K562 (cell line): ENCODE measurements around the gene RGS7BP.

Source experiments
- EP300 ChIP-seq: IDR thresholded peaks from 2 replicates; pipeline ENCODE4 v1.6.1; 2012; ENCODE audit warnings: low read length, improper control_type of control experiment
- GABPB1 ChIP-seq: sonication (generic); formaldehyde crosslinking; IDR thresholded peaks from 2 replicates; pipeline ENCODE4 v1.8.0; 2022; ENCODE audit warnings: mild to moderate bottlenecking, missing genetic modification reagents
- JUN ChIP-seq, 2 experiments: sonication (generic) in 1 of 2; formaldehyde crosslinking in 1 of 2; IDR thresholded peaks; 2 replicates each; pipeline versions ENCODE4 v1.6.1 to v1.8.0; 2012 to 2022; ENCODE audit warnings: borderline replicate concordance in 2 of 2, mild to moderate bottlenecking in 2 of 2, improper control_type of control experiment in 1 of 2, low read depth in 1 of 2, low read length in 1 of 2, missing genetic modification reagents in 1 of 2
- MTA1 ChIP-seq: fragments of 450-650 bp; IDR thresholded peaks from 2 replicates; pipeline ENCODE4 v1.6.1; 2017; ENCODE audit warnings: borderline replicate concordance
- THRAP3 ChIP-seq: fragments of 450-650 bp; IDR thresholded peaks from 2 replicates; pipeline ENCODE4 v1.6.1; 2016; ENCODE audit warnings: mild to moderate bottlenecking, inconsistent platforms, borderline replicate concordance
- ZKSCAN1 ChIP-seq: fragments of 150-350 bp; IDR thresholded peaks from 2 replicates; pipeline ENCODE4 v1.6.1; 2016; ENCODE audit warnings: low read depth, low read length
- TF ChIP-seq, protein P1 (sequence below), 3 experiments: IDR thresholded peaks in 2 of 3; conservative IDR thresholded peaks in 1 of 3; 2 replicates each; pipeline ENCODE4 v1.5.1; 2011 to 2012; ENCODE audit warnings: low read length in 3 of 3, mild to moderate bottlenecking in 3 of 3, control low read depth in 2 of 3, improper control_type of control experiment in 1 of 3, inconsistent platforms in 1 of 3, low read depth in 1 of 3, mixed read lengths in 1 of 3, moderate library complexity in 1 of 3; ENCODE audit not compliant: insufficient read depth in 2 of 3
- TF ChIP-seq, protein P2 (sequence below), 2 experiments: fragments of 450-650 bp in 1 of 2; sonication (generic) in 1 of 2; formaldehyde crosslinking in 1 of 2; IDR thresholded peaks in 1 of 2; conservative IDR thresholded peaks in 1 of 2; 2 replicates each; pipeline versions ENCODE4 v1.6.1 to v1.8.1; 2016 to 2023; ENCODE audit warnings: mild to moderate bottlenecking in 2 of 2, moderate library complexity in 2 of 2, inconsistent platforms in 1 of 2, missing genetic modification reagents in 1 of 2
- TF ChIP-seq, protein P3 (sequence below): fragments of 450-650 bp; formaldehyde crosslinking; IDR thresholded peaks from 2 replicates; pipeline ENCODE4 v1.4.0; 2022; ENCODE audit warnings: mild to moderate bottlenecking, moderate library complexity

DNA sequence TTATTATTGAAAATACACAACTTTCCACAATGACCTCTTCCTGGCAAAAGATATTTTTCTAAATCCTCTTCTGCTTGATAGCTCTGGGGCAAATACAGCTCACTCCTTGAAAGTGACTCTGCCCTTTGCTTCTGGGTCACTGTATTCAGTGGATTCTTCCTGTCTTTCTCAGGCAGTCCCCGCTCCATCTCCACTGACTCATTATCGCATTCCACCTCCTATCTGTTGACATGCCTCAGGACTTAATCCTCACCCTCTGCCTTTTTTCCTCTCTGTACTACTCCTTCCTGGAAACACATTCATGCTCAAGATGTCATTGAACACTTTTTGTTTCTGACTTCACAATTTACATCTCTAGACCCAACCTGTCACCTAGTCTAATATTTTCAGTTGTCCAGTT lies 8.4 kb upstream of the RGS7BP start:
- TF ChIP-seq THRAP3 (no peak), EP300 (no peak), MTA1 (no peak), JUN (IDR thresholded peaks at IDR 0.05; ENCODE audit: borderline replicate concordance, low read depth, low read length) (no peak), JUN (CRISPR knock-in tag; IDR thresholded peaks at IDR 0.05; ENCODE audit: borderline replicate concordance) (no peak), ZKSCAN1 (no peak), GABPB1 (CRISPR knock-in tag) (no peak)
- TF ChIP-seq, protein P1, sequence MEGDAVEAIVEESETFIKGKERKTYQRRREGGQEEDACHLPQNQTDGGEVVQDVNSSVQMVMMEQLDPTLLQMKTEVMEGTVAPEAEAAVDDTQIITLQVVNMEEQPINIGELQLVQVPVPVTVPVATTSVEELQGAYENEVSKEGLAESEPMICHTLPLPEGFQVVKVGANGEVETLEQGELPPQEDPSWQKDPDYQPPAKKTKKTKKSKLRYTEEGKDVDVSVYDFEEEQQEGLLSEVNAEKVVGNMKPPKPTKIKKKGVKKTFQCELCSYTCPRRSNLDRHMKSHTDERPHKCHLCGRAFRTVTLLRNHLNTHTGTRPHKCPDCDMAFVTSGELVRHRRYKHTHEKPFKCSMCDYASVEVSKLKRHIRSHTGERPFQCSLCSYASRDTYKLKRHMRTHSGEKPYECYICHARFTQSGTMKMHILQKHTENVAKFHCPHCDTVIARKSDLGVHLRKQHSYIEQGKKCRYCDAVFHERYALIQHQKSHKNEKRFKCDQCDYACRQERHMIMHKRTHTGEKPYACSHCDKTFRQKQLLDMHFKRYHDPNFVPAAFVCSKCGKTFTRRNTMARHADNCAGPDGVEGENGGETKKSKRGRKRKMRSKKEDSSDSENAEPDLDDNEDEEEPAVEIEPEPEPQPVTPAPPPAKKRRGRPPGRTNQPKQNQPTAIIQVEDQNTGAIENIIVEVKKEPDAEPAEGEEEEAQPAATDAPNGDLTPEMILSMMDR (IDR thresholded peaks at IDR 0.05 in 2 of 3, conservative IDR thresholded peaks at IDR 0.05 in 1 of 3; ENCODE audit: insufficient read depth in 2 of 3, low read depth in 1 of 3, low read length in 3 of 3): no peak
- TF ChIP-seq, protein P2, sequence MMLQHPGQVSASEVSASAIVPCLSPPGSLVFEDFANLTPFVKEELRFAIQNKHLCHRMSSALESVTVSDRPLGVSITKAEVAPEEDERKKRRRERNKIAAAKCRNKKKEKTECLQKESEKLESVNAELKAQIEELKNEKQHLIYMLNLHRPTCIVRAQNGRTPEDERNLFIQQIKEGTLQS (IDR thresholded peaks at IDR 0.05): no peak
- TF ChIP-seq, protein P2 (CRISPR knock-in tag; conservative IDR thresholded peaks at IDR 0.05): no peak
- TF ChIP-seq, protein P3, sequence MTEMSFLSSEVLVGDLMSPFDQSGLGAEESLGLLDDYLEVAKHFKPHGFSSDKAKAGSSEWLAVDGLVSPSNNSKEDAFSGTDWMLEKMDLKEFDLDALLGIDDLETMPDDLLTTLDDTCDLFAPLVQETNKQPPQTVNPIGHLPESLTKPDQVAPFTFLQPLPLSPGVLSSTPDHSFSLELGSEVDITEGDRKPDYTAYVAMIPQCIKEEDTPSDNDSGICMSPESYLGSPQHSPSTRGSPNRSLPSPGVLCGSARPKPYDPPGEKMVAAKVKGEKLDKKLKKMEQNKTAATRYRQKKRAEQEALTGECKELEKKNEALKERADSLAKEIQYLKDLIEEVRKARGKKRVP (CRISPR knock-in tag): no peak
